Epithelial cell of prostate (primary cell): ENCODE measurements around the gene KLF9.

Source experiments
- DNase-seq: peaks from one replicate; pipeline ENCODE4 v3.0.0-alpha.2; 2011; ENCODE audit warnings: low read depth, low spot score
- H3K27ac ChIP-seq: fragments of 450-650 bp; 2 replicates; pipeline ENCODE4 v1.5.1; 2017; ENCODE audit warnings: mild to moderate bottlenecking

KLF9 gene

DNA sequence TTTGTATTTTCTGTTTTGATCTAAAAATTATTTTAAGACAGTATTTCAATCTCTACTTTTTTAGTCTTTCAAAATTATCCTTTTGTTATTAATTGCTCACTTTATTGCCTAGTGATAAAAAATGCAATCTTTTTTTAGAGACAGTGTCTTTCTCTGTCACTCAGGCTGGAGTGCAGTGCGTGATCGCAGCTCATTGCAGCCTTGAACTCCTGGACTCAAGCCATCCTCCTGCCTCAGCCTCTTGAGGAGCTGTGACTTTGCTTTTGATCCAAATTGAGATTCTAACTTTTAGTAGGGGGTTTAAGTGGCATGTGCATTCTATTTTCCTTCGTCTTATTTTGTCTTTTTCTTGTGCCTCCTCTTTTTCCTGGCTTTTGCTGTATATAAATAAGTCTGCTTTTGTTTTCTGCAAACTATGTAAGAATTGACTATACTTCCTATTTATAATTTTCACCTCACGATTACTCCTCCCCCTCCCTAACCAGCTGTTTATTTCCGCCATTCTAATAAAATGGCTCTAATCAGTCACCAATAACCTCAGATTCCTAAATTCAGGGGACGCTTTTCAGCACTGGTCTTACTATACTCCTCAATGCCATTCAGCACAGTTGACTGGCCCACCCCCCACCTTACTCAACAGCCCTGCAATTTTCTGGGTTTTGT, 32.3 kb downstream of the KLF9 start:
- DNase-seq: no peak
- no peak overlapping the region for H3K27ac ChIP-seq

DNA sequence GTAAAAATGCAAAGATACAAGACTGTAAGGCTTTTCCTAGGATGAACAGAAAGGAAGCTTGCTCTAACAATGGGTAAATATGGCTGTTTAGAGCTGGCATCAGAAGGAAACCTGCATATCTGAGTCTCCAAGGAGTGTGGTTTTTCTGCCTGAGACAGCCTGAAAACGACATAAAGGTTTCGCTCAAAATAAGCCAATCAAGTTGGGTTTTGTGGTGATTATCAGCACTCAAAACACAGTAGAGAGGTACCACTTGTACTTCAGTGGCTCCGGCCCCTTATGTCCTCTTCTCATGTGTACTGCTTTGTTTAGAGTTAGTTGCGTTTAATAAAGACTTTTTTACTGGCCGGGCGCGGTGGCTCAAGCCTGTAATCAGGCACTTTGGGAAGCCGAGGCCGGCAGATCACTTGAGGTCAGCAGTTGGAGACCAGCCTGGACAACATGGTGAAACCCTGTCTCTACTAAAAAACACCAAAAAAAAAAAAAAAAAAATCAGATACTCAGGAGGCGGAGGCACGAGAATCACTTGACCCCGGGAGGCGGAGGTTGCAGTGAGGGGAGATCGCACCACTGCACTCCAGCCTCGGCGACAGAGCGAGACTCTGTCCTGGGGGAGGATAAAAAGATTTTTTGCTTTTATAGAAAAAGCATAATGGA, 39.4 kb downstream of the KLF9 start:
- no peak overlapping the region for H3K27ac ChIP-seq
- no peak for DNase-seq

DNA sequence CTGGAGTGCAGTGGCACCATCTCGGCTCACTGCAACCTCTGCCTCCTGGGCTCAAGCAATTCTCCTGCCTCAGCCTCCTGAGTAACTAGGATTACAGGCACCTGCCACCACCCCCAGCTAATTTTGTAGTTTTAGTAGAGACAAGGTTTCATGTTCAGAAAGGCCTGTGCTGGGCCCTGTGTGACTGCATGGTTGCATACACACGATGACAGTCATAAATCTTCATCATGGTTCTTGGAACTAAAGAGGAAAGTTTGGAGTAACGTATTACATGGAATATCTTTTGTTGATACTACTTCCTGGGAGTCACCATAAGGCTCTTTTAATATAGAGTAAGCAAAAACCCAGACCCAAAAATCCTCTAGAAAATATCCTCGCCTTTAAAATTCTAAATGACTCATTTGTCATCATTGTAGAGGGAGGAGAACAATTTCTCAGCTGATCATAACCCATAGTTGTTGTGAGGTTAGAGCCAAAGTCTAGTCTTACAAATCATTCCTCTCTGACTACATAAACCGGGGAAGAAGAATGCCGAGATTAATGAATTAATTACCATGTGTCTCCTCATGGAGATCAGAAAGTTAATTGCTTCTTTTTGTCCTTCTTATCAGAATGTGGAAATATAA, 47.0 kb downstream of the KLF9 start:
- DNase-seq: no peak
- H3K27ac ChIP-seq: no peak overlapping the region

DNA sequence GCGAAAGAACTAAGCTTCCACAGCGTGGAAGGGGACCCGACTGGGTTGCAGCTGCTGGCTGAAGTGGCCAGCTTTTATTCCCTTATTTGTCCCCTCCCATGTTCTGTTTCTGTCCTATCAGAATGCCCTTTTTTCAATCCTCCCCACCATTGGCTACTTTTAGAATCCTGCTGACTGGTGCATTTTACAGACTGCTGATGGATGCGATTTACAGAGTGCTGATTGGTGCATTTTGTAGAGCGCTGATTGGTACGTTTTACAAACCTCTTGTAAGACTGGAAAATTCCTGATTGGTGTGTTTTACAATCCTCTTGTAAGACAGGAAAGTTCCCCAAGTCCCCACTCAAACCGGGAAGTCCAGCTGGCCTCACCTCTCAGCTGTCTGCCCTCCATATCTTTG, 50.7 kb downstream of the KLF9 start:
- DNase-seq: no peak
- H3K27ac ChIP-seq: no peak overlapping the region

DNA sequence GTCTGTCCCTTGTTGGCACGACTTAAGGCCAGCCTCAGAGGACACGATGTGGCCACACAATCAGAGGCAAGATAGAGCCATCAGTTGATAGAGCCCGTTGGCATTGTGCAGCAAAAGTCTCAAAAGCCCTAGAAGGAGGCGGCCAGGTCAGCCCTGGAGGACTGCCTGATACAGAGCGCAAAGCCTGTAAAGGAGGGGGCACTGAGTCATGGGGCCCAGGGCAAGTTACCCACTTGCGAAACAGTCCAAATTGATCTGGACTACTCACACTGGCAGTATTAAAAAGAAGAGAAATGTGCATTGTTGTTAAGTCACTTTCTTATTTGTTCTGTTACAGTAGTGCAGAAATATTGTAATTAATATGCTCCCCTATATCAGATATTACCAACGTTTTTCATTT, 51.5 kb downstream of the KLF9 start:
- H3K27ac ChIP-seq: no peak overlapping the region
- DNase-seq: no peak

DNA sequence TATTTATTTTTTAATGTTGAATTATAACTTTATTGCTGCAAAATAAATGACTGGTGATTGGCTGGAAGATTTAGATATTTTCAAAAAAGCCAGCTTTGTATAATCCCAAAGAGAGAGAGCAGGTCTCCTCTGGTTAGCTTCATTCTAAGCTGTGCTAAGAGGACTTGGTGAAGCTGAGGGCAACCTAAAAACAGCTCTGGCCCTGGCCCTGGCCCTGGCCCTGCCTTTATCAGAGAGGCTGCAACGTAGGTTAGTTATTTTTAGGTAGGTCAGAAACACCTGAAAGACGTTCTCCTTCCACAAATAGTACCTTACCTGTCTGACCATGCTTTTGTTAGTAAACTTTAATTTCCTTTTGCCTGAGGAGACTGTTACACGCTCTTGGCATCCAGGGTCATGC, 58.7 kb downstream of the KLF9 start:
- H3K27ac ChIP-seq: no peak overlapping the region
- DNase-seq: no peak

DNA sequence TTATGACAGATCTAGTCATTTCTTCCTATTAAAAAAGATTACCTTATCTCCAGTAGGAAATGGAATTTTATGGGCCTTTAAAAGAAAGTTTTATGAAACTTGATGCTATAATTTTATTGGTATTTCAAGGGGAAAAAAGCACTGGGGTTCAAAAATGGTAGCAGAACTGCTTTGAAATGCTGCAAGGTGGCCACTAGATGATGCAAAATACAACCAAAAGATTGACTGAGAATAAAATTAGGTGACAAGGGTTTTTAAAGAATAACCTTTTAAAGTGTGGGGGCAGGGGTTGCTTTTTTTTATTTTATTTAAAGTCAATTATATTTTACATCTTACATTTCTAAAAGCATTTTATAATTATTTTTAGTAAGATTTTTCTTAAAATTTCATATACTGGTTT, 61.7 kb downstream of the KLF9 start:
- no peak for DNase-seq

DNA sequence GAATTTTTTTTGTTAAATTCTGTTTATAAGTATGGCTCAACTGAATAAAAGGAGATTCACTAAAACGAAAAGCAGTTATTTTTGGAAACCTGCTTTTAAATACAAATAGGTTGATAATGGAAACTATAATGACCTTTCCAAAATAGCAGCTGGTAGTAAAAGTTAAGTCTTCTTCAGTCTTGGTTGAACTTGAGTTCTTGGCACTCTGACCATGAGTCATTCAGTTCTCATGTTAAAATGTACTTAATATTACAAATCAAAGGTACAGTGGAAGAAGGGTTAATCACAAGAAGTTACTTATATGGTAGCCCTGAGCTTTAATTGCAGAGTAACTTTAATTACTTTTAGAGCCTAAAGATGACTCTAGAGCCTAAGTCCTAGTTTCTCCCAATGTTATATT, 62.1 kb downstream of the KLF9 start:
- DNase-seq: no peak
- H3K27ac ChIP-seq: no peak overlapping the region

More for the DNA sequence above, 61.7 kb downstream of the KLF9 start:
- no peak overlapping the region for H3K27ac ChIP-seq

DNA sequence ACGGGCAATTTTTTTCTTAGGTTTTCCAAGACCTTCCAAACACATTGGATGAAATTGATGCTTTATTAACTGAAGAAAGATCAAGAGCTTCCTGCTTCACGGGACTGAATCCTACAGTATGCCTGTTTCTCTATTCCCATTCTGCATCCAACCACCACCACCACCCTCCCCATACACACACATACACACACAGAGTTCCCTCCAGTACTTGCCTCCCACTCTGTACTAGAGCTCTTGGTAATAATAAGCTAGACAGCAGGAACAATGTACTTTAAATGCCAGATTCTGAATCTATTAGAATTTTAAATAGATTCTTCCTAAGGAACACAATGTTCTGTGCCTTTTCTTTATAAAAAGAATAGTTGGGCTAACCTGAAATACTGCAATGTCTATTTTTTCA, 67.4 kb downstream of the KLF9 start:
- no peak for DNase-seq
- H3K27ac ChIP-seq: no peak overlapping the region

DNA sequence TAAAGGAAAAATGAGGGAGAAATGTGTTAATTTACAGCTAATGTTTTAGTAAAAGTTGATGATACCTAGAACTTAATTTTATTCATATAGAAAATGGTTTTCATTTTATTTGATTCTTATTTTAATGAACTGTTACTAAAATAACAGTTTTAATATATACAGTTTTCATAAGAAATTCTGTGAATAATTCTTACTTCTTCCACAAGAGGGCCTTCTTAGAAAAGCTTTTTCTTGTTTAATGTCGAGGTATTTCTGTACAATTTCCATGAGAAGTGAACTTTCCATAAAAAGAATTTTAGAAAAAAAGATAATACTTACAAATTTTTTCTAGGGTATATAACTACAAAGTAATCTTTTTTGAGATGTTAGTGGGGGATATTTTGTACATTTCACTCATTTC, 73.9 kb downstream of the KLF9 start:
- H3K27ac ChIP-seq: no peak overlapping the region
- DNase-seq: no peak
